ENCODE data around the gene RANBP17.

DNA sequence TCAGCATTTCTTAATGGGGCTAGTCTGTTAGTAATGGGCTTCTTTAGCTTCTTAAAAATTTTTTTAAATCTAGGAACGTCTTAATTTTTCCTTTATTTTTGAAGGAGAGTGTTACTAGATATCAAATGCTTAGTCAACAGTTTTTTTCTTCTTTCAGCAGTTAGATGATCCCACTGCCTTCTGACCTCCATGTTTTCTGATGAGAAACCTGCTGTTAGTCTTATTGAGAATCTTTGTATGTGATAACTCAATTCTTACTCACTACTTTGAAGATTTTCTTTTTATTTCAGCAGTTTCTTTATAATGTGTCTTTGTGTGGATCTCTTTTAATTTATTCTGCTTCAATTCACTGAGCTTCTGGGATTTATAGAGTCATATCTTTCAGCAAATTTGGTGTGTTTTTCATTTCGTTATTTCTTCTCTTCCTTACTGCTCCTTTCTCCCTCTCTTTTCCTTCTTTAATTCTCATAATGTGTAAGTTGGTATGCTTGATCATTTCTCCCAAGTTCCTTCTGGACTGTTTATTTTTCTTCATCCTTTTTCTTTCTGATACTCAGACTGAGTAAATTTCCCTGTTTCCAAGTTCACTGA is 205.8 kb downstream of the RANBP17 start:
- TF ChIP-seq, protein P1, sequence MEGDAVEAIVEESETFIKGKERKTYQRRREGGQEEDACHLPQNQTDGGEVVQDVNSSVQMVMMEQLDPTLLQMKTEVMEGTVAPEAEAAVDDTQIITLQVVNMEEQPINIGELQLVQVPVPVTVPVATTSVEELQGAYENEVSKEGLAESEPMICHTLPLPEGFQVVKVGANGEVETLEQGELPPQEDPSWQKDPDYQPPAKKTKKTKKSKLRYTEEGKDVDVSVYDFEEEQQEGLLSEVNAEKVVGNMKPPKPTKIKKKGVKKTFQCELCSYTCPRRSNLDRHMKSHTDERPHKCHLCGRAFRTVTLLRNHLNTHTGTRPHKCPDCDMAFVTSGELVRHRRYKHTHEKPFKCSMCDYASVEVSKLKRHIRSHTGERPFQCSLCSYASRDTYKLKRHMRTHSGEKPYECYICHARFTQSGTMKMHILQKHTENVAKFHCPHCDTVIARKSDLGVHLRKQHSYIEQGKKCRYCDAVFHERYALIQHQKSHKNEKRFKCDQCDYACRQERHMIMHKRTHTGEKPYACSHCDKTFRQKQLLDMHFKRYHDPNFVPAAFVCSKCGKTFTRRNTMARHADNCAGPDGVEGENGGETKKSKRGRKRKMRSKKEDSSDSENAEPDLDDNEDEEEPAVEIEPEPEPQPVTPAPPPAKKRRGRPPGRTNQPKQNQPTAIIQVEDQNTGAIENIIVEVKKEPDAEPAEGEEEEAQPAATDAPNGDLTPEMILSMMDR (IDR thresholded peaks at IDR 0.05) = no peak
- no peak for TF ChIP-seq POLR2A (IDR thresholded peaks at IDR 0.05)

Measured in lower leg skin (tissue), 3 donors.